Stimulated activated CD4-positive, alpha-beta T cell treated with anti-CD3 and anti-CD28 coated beads, Interleukin-2, amount 100 ng/mL, for 24 hours (primary cell): ENCODE measurements around the gene GZMM.

Source experiments
- DNase-seq, 2 donors: peaks; one replicate each; pipeline ENCODE4 v3.0.0-alpha.2; 2020

Gene GZMM

GRCh38 chr19:567296-567900, 23.5 kb downstream of the GZMM start:
- no peak for DNase-seq

DNA sequence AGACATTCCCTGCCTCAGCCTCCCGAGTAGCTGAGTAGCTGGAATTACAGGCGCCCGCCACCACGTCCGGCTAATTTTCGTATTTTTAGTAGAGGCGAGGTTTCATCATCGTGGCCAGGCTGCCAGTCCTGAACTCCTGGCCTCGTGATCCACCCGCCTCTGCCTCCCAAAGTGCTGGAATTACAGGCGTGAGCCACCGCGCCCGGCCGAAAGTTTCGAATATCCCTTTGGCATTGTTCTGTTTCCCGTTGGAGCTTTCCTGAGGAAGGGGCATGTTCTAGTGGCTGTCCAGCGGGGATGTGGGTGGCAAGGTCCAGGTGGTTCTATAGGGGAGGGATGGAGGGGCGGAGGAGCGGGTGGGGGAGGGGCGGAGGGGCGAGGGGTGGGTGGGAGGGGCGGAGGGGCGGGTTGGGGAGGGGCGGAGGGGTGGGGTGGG, 26.4 kb downstream of the GZMM start:
- DNase-seq: no peak

- peak; percentile 54 for DNase-seq
Measured at GRCh38 chr19:570937-571565, 27.2 kb downstream of the GZMM start.

- peak in 1 of 2 donors; percentile 19 for DNase-seq
Measured at GRCh38 chr19:571566-571974, 27.7 kb downstream of the GZMM start.

- DNase-seq: peak; percentile 98 to 99
Measured at GRCh38 chr19:572140-572742, 28.4 kb downstream of the GZMM start, which contains the start of gene BSG. Gene BSG (plus strand): TSS chr19:572596. CDS start chr19:572635, 39 bp downstream.

GRCh38 chr19:572743-573518, 29.1 kb downstream of the GZMM start:
- DNase-seq: peak in 1 of 2 donors; percentile 28

DNA sequence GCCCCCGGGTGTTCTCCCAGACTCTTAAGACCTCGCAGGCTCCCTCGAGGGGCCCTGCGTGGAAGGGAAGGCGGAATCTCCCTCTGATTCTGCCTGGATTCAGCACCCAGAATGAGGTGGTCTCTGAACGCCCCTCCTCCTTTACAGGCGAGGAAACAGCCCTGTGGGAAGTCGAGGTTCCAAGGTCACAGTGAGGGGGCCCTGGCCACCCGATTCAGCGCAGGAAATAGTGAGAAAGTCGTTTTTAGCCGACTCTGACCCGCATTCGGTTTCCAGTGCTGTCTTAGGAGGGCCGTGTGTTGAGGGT, 29.6 kb downstream of the GZMM start:
- no peak for DNase-seq

DNA sequence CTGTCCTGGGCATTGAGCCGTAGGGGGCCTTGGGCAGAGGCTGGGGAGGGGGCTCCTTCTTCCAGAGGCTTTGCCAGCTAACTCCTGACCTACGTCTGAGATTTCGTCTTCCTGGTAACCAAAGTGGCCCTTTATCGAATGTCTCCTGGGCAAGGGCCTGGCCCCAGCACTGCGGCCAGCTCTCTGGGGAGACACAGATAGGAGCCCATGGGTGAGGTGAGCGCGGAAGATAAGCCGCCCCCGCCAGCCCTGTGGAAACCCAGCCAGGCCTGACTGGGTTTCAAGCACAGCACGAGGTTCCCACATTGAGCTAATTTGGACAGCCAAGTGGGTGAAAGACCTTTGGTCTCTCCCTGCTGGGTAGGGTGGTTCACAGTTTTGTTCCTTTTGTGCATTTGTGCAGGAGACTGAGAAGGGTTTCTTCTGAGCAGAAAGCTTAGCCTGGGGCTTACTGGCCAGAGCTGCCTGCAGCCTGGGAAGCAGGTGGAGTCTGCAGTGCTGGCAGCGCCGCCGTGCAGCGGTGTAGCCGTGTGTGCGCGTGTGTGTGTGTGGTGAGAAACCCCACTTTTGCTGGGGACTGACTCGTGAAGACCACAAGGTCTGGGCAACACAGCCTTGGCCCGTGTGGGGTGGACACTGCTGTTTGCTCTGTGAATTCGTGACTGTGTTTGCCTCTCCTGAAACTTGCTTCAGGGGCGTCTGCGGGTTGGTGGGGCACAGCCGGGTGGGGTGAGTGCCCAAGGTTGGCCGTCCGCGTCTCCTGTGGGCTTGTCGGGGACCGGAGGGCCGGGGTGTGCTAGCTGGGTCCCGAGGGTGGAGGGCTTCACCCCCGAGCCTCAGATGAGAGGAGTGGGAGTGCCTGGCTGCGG, 31.0 kb downstream of the GZMM start:
- DNase-seq: no peak

DNA sequence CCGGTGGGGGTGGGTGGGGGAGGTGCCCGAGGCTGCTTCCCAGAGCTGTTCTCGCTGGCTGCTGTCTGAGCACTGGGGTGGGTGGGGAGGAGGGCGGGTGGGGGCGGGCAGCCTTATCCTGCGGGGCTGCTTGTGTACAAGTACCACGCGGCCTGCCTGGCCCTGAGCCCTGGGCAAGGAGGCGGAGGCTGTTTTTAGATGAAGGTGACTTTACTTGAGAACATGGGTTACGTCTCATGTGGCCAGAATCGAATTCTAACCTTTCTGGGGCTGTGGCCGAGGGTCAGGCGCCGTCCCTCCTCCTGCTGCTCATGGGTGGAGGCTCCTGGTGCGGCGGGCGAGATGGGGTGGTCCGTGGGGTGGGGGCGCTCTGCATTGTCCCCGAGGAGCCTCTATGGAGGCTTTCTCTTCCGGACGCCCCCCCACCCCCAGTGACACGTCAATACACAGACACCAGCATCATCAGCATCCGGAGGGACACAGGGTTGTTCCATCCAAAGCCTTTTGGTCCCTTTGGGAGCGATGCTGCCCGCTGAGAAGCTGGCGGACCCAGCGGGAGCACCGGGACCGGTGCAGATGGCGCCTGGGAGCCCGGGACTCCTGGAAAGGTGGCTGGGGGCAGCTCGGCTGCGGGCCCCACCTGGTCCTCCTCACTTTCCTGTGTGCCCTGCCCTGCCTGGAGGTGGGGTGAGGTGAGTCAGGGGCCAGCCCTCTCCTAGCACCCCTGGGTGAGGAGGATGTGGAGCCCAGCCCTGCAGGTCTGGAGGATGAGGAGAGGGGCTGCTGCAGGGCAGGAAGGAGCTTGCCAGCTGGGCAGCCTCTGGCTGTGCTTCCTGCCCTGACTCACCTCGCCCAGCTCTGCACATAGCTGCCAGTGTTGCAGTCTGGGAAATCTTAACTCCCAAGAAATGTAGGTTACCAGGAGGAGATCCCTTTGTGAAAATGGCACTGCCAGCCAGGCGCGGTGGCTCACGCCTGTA, 32.0 kb downstream of the GZMM start:
- no peak for DNase-seq

GRCh38 chr19:576768-577438, 33.0 kb downstream of the GZMM start:
- no peak for DNase-seq

GRCh38 chr19:577439-578392, 33.9 kb downstream of the GZMM start:
- DNase-seq: no peak

DNA sequence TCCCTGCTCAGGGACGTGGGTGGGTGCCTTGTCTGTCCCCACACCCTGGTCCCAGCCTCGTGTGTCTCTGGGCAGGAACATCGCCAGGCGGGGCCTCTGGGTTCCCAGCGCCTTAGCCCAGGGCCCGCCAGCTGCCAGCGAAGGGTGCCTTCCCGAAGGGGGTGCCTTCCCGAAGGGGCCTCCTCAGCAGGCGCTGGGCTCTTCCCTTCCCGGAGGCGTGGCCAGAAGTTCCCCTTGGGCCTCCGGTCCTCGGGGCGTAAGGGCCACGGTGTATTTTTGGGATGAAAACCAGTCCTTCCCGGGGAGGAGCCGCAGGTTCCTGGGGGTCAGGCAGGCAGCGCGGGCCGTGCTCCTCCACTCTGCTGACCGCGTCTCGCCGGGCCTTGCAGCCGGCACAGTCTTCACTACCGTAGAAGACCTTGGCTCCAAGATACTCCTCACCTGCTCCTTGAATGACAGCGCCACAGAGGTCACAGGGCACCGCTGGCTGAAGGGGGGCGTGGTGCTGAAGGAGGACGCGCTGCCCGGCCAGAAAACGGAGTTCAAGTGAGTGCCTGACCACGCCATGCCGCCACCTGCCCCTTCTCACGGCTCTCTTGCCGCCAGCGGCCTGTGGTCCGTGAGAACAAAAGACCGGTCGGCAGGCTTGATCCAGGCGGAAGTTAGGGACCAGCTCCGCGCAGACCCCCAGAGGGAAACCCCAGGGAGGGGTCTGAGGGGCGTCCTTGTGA, 35.4 kb downstream of the GZMM start:
- DNase-seq: no peak

DNA sequence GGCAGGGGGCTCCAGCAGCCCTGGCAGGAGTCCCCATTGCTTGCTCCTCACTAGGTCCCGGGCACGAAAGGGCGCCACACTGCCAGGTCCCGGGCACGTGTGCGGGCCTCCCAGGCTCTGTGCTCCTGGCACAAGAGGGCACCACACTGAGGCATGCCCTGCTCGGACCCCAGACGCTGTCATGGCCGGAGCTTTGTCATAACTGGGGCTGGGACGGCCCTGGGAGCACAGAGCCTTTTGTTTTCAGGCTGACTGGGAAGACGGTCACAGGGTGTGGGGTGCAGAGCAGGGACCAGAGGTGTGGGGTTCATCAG, 35.9 kb downstream of the GZMM start:
- no peak for DNase-seq

DNA sequence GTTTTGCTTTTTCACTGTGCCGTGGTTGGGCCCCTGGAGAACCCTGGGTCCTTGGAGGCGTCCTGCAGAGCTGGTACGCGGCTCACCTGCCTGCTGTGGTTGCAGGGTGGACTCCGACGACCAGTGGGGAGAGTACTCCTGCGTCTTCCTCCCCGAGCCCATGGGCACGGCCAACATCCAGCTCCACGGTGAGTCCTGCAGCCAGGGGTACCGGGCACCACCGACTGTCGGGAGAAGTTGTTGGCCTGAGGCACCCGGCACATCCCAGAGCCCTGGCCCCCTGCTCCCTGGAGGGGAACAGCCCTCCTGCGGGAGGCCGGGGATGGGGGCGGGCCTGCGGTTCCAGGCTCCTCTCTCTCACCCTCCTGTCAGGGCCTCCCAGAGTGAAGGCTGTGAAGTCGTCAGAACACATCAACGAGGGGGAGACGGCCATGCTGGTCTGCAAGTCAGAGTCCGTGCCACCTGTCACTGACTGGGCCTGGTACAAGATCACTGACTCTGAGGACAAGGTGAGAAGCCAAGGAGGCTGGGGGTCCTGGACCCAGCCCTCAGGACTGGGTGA, 36.5 kb downstream of the GZMM start:
- no peak for DNase-seq

- DNase-seq: no peak
Measured at GRCh38 chr19:581399-582111, 37.7 kb downstream of the GZMM start.

DNA sequence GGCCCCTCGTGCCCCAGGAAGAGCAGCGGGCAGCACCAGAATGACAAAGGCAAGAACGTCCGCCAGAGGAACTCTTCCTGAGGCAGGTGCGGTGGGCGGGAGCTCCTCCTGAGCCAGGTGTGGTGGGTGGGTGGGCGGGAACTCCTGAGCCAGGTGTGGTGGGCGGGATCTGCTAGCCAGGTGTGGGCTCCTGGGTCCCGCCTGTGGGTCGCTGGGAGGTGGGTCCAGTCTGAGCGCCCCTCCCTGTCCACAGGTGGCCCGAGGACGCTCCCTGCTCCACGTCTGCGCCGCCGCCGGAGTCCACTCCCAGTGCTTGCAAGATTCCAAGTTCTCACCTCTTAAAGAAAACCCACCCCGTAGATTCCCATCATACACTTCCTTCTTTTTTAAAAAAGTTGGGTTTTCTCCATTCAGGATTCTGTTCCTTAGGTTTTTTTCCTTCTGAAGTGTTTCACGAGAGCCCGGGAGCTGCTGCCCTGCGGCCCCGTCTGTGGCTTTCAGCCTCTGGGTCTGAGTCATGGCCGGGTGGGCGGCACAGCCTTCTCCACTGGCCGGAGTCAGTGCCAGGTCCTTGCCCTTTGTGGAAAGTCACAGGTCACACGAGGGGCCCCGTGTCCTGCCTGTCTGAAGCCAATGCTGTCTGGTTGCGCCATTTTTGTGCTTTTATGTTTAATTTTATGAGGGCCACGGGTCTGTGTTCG, 38.8 kb downstream of the GZMM start:
- no peak for DNase-seq

GRCh38 chr19:583198-583967, 39.5 kb downstream of the GZMM start:
- DNase-seq: no peak
